B cell (primary cell): Measurements from ENCODE around the gene STAU1. TPM values are rescaled to one million over a fixed set of nuclear protein-coding genes. Genes with fewer than 3 reads are reported as not detected.

Experiments used
- ATAC-seq: fragments of 200-7000 bp; cut with Tn5 transposase; one replicate; pipeline ENCODE4 v1.10.0; 2021; ENCODE audit warnings: low read depth, mild to moderate bottlenecking, moderate number of reproducible peaks, moderate library complexity
- CTCF ChIA-PET: fragments of 350-600 bp; sonication (Branson Sonifier 250); formaldehyde crosslinking; loops from one replicate; lab custom pipeline; 2021; ENCODE audit warnings: antibody characterized with exemption, inconsistent platforms; lab: Charles Lee
- POLR2A ChIA-PET: fragments of 350-600 bp; sonication (Branson Sonifier 250); formaldehyde crosslinking; loops from one replicate; lab custom pipeline; 2021; ENCODE audit warnings: antibody characterized with exemption; lab: Charles Lee
- DNase-seq: peaks from one replicate; pipeline ENCODE4 v3.0.0; 2013
- H2AFZ ChIP-seq: 2 replicates; pipeline ENCODE4 v1.6.1; 2012; ENCODE audit warnings: mild to moderate bottlenecking, low read depth, low read length; ENCODE audit not compliant: insufficient read depth, poor library complexity, severe bottlenecking
- H3K27ac ChIP-seq, 2 donors: 1 replicate in 1 of 2; 2 replicates in 1 of 2; pipeline ENCODE4 v1.5.1; 2012 to 2013; ENCODE audit warnings: low read length in 2 of 2, mild to moderate bottlenecking in 2 of 2, moderate library complexity in 1 of 2
- H3K27me3 ChIP-seq, 4 experiments: fragments of 200-600 bp in 1 of 4; sonication (generic) in 1 of 4; replicated peaks in 1 of 4; 1 replicate in 2 of 4; 2 replicates in 2 of 4; pipeline versions ENCODE4 v1.6.1 to v1.7.0; 2013 to 2016; ENCODE audit warnings: low read length in 3 of 4, mild to moderate bottlenecking in 2 of 4, mixed read lengths in 1 of 4, moderate library complexity in 1 of 4; ENCODE audit not compliant: insufficient read depth in 4 of 4, control insufficient read depth in 3 of 4; ENCODE audit errors: control extremely low read depth in 1 of 4
- H3K36me3 ChIP-seq, 2 experiments: replicated peaks in 1 of 2; 1 replicate in 1 of 2; 2 replicates in 1 of 2; pipeline versions ENCODE4 v1.6.1 to v1.7.1; 2013; ENCODE audit warnings: low read length in 1 of 2; ENCODE audit not compliant: insufficient read depth in 2 of 2, control insufficient read depth in 1 of 2; ENCODE audit errors: control extremely low read depth in 1 of 2, extremely low read depth in 1 of 2
- H3K4me1 ChIP-seq, 2 donors: fragments of 200-600 bp in 1 of 2; sonication (generic) in 1 of 2; 1 replicate in 1 of 2; 2 replicates in 1 of 2; pipeline versions ENCODE4 v1.5.1 to v1.6.1; 2013 to 2017; ENCODE audit warnings: low read length in 2 of 2; ENCODE audit not compliant: control insufficient read depth in 2 of 2, insufficient read depth in 2 of 2
- H3K4me2 ChIP-seq: replicated peaks from 2 replicates; pipeline ENCODE3; 2012; ENCODE audit warnings: mild to moderate bottlenecking, low read depth, low read length; ENCODE audit not compliant: poor library complexity, severe bottlenecking
- H3K4me3 ChIP-seq, 5 experiments: fragments of 200-600 bp in 1 of 5; sonication (generic) in 1 of 5; 1 replicate in 3 of 5; 2 replicates in 2 of 5; pipeline versions ENCODE4 v1.5.1 to v1.7.0; 2011 to 2016; ENCODE audit warnings: low read length in 4 of 5, mild to moderate bottlenecking in 4 of 5, low read depth in 2 of 5, control low read depth in 1 of 5, moderate library complexity in 1 of 5; ENCODE audit not compliant: insufficient read depth in 1 of 5; ENCODE audit errors: control extremely low read depth in 1 of 5, extremely low read depth in 1 of 5
- H3K79me2 ChIP-seq: fragments of 200-600 bp; sonication (generic); one replicate; pipeline ENCODE4 v1.6.0; 2016; ENCODE audit warnings: low read length; ENCODE audit not compliant: control insufficient read depth, insufficient read depth
- H3K9ac ChIP-seq: fragments of 200-600 bp; sonication (generic); 2 replicates; pipeline ENCODE4 v1.6.1; 2017; ENCODE audit warnings: mild to moderate bottlenecking, low read length, moderate library complexity
- H3K9me3 ChIP-seq, 3 donors: one replicate each; pipeline versions ENCODE4 v1.6.1 to v1.7.1; 2013; ENCODE audit warnings: low read length in 2 of 3; ENCODE audit not compliant: control insufficient read depth in 2 of 3, insufficient read depth in 1 of 3; ENCODE audit errors: control extremely low read depth in 1 of 3
- H4K20me1 ChIP-seq: 2 replicates; pipeline ENCODE4 v1.6.0; 2012; ENCODE audit warnings: mild to moderate bottlenecking, low read length; ENCODE audit not compliant: insufficient read depth, control insufficient read depth, poor library complexity, severe bottlenecking
- H3K27ac Mint-ChIP-seq: one replicate; pipeline ENCODE4 v1.8.0; 2021; ENCODE audit warnings: mixed read lengths
- H3K27me3 Mint-ChIP-seq: one replicate; pipeline ENCODE4 v1.8.0; 2021; ENCODE audit warnings: mixed read lengths
- H3K4me1 Mint-ChIP-seq: one replicate; pipeline ENCODE4 v1.8.0; 2021; ENCODE audit warnings: mixed read lengths
- H3K4me3 Mint-ChIP-seq: one replicate; pipeline ENCODE4 v1.8.0; 2021; ENCODE audit warnings: mixed read lengths
- H3K9me3 Mint-ChIP-seq: one replicate; pipeline ENCODE4 v1.8.0; 2022; ENCODE audit warnings: mixed read lengths; ENCODE audit not compliant: insufficient read depth
- CTCF ChIP-seq: fragments of 200-600 bp; IDR thresholded peaks from one replicate; pipeline ENCODE4 v1.8.0; 2022; ENCODE audit warnings: antibody characterized with exemption, mild to moderate bottlenecking
- EZH2 ChIP-seq: IDR thresholded peaks from 2 replicates; pipeline ENCODE4 v1.6.1; 2012; ENCODE audit warnings: borderline replicate concordance, low read depth, mild to moderate bottlenecking, moderate library complexity, low read length; ENCODE audit not compliant: insufficient read depth, poor library complexity, severe bottlenecking
- WGBS: methylation state at CpG from one replicate; pipeline ENCODE4 v1.1.5; 2013; ENCODE audit warnings: missing lambda C conversion rate; ENCODE audit not compliant: insufficient coverage; 5-methylcytosine and 5-hydroxymethylcytosine counted together
- intact Hi-C: fragments of 100-400 bp; cut with micrococcal nuclease; formaldehyde crosslinking; loops from one replicate; pipeline ENCODE4 v1.10.0; 2022
- polyA plus RNA-seq: library from polyadenylated mRNA; depleted of rRNA; stranded (reverse); fragments of >200 nt; gene quantifications from 2 replicates; pipeline ENCODE4 v1.2.3, GENCODE V29; 2012
- total RNA-seq, 2 donors: library from RNA; stranded (reverse); fragments of 120-200 nt in 1 of 2; gene quantifications; 1 replicate in 1 of 2; 2 replicates in 1 of 2; pipeline versions ENCODE4 v1.2.3 to v1.2.4, GENCODE V29; 2013 to 2022

STAU1 gene
- total and polyA plus RNA-seq, 2 donors (not counting 1 experiment from before 2014, with no cell fraction given): 15.4 to 42.9 TPM

GRCh38 chr20:49133571-49133970 is 54.6 kb downstream of the STAU1 start:
- DNase-seq: no peak
- no peaks in the 10 kb centered on the region for H4K20me1 ChIP-seq
- no peaks in the 10 kb centered on the region for H3K9me3 Mint-ChIP-seq
- H3K27me3 Mint-ChIP-seq: no peaks in the 10 kb centered on the region
- intact Hi-C loops: loop anchor here (5.0 kb wide), 1 partner anchor 54 kb away; the partner anchor contains the start of gene STAU1
- 83% methylated on average over 1 of the region's 3 CpGs for WGBS
- no peaks in the 10 kb centered on the region for H3K4me1 Mint-ChIP-seq
- H3K4me3 ChIP-seq: no peak overlapping the region
- H3K27ac ChIP-seq: peak overlapping the region in 1 of 2 donors; percentile 34
- ChIA-PET POLR2A (no interaction called here), CTCF (interaction anchor here (0.7 to 5.5 kb wide), 10 partner anchors 12 to 113 kb away, joined by 3 to 149 read pairs (median 4); partner anchors contain the start of genes DDX27 and STAU1)
- TF ChIP-seq EZH2 (no peak), CTCF (no peak)
- no peak overlapping the region for H2AFZ ChIP-seq
- peaks cover 0 to 42% of the 10 kb centered on the region in 2 experiments for H3K36me3 ChIP-seq
- H3K79me2 ChIP-seq: peaks cover 13% of the 10 kb centered on the region
- H3K9ac ChIP-seq: no peak overlapping the region
- H3K4me3 Mint-ChIP-seq: no peak overlapping the region
- no peaks in the 10 kb centered on the region for H3K9me3 ChIP-seq
- no peaks in the 10 kb centered on the region for H3K4me1 ChIP-seq
- no peaks in the 10 kb centered on the region for H3K27me3 ChIP-seq
- no peak overlapping the region for H3K4me2 ChIP-seq
- H3K27ac Mint-ChIP-seq: peak overlapping the region; percentile 16
- ATAC-seq: no peak

DNA sequence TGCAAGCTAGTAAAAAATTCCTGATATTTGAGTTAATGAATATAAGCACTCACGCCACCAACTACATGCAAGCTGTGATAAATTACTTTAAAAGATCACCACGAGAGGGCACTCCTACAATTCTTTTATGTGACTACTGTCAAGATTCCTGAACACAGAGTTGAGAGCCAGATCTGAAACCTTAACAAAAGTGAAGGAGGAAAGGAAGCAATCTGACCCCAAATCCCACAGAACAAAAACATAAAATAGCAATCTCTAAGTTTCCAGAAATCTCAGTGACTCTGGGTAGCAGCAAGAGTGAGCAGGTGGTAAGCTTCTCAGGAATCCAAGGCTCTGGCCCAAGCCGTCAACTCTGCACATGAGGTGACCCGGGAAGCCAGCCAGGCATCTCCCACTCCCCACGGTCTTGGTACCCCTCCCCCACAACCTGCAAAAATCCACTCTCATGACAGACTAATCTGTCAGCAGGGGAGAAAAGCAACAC is 55.1 kb downstream of the STAU1 start:
- H3K4me3 Mint-ChIP-seq: no peak overlapping the region
- no peak for TF ChIP-seq EZH2
- TF ChIP-seq CTCF: peak; percentile 66
- Histone ChIP-seq H3K4me3 (no peak overlapping the region), H3K27me3 (no peaks in the 10 kb centered on the region), H2AFZ (no peak overlapping the region), H3K4me1 (no peaks in the 10 kb centered on the region), H3K4me2 (no peak overlapping the region), H3K79me2 (peaks cover 10% of the 10 kb centered on the region), H3K9me3 (no peaks in the 10 kb centered on the region), H3K9ac (no peak overlapping the region), H3K36me3 (peaks cover 2 to 42% of the 10 kb centered on the region in 2 experiments), H4K20me1 (no peaks in the 10 kb centered on the region), H3K27ac (peak overlapping the region in 1 of 2 donors; percentile 34)
- ChIA-PET POLR2A (interaction anchor here (0.7 to 1.2 kb wide), 2 partner anchors 84 to 87 kb away, joined by 3 read pairs; partner anchors contain the start of gene DDX27), CTCF (interaction anchor here (0.7 to 5.5 kb wide), 16 partner anchors 8 to 113 kb away, joined by 3 to 149 read pairs (median 4); partner anchors contain the start of genes DDX27 and STAU1)
- H3K9me3 Mint-ChIP-seq: no peaks in the 10 kb centered on the region
- no peaks in the 10 kb centered on the region for H3K4me1 Mint-ChIP-seq
- DNase-seq: peak; percentile 67
- no peak overlapping the region for H3K27ac Mint-ChIP-seq
- ATAC-seq: no peak
- no peaks in the 10 kb centered on the region for H3K27me3 Mint-ChIP-seq
- intact Hi-C loops: loop anchor here (5.0 kb wide), 1 partner anchor 54 kb away; the partner anchor contains the start of gene STAU1
- 79% methylated on average over 3 of the region's 5 CpGs for WGBS
